K562 (cell line): ENCODE results near the gene NTF4. TPM values are rescaled to one million over a fixed set of nuclear protein-coding genes. Genes with fewer than 3 reads are reported as not detected.

Source experiments
- CC2D1A ChIP-seq: fragments of 450-650 bp; IDR thresholded peaks from 2 replicates; pipeline ENCODE4 v1.6.1; 2017; ENCODE audit warnings: mild to moderate bottlenecking
- E2F8 ChIP-seq: fragments of 450-650 bp; IDR thresholded peaks from 2 replicates; pipeline ENCODE4 v1.7.1; 2018; ENCODE audit warnings: mild to moderate bottlenecking, low read depth; ENCODE audit not compliant: partially characterized antibody
- ERF ChIP-seq: fragments of 450-650 bp; formaldehyde crosslinking; IDR thresholded peaks from 2 replicates; pipeline ENCODE4 v1.4.0; 2020; ENCODE audit warnings: mild to moderate bottlenecking, mixed read lengths
- ETV6 ChIP-seq, 3 experiments: fragments of 150-350 bp in 1 of 3; sonication (generic) in 1 of 3; formaldehyde crosslinking in 1 of 3; IDR thresholded peaks; 2 replicates each; pipeline versions ENCODE4 v1.6.1 to v1.8.0; 2014 to 2022; ENCODE audit warnings: borderline replicate concordance in 2 of 3, low read depth in 2 of 3, antibody characterized with exemption in 1 of 3, low read length in 1 of 3, mild to moderate bottlenecking in 1 of 3, missing genetic modification reagents in 1 of 3
- GATA2 ChIP-seq: sonication (generic); formaldehyde crosslinking; IDR thresholded peaks from 2 replicates; pipeline ENCODE4 v1.4.0; 2020; ENCODE audit warnings: mild to moderate bottlenecking, missing genetic modification reagents
- GATAD2B ChIP-seq: fragments of 450-650 bp; IDR thresholded peaks from 2 replicates; pipeline ENCODE4 v1.6.1; 2017; ENCODE audit warnings: mild to moderate bottlenecking, borderline replicate concordance
- GTF2E2 ChIP-seq: fragments of 200-800 bp; sonication (Bioruptor generic); IDR thresholded peaks from 2 replicates; pipeline ENCODE4 v1.6.1; 2016; ENCODE audit warnings: missing genetic modification characterization, missing compliant biosample characterization
- HOMEZ ChIP-seq: fragments of 250-450 bp; sonication (Bioruptor Pico); IDR thresholded peaks from 2 replicates; pipeline ENCODE4 v1.4.0; 2020; ENCODE audit warnings: mild to moderate bottlenecking, moderate library complexity
- ILF3 ChIP-seq: fragments of 450-650 bp; IDR thresholded peaks from 2 replicates; pipeline ENCODE4 v1.6.1; 2018; ENCODE audit warnings: antibody characterized with exemption, mild to moderate bottlenecking, moderate library complexity, borderline replicate concordance
- L3MBTL2 ChIP-seq: fragments of 450-650 bp; IDR thresholded peaks from 2 replicates; pipeline ENCODE4 v1.6.1; 2016; ENCODE audit warnings: mild to moderate bottlenecking, moderate library complexity
- PCBP1 ChIP-seq: fragments of 200-400 bp; formaldehyde crosslinking; IDR thresholded peaks from 2 replicates; pipeline ENCODE4 v1.6.1; 2018; ENCODE audit warnings: mild to moderate bottlenecking, low read depth, low read length; ENCODE audit not compliant: poor library complexity, severe bottlenecking
- PCBP2 ChIP-seq: fragments of 200-400 bp; formaldehyde crosslinking; IDR thresholded peaks from 2 replicates; pipeline ENCODE4 v1.6.1; 2018; ENCODE audit warnings: low read length, low read depth, mild to moderate bottlenecking, moderate library complexity; ENCODE audit not compliant: poor library complexity, severe bottlenecking
- RUNX1 ChIP-seq: sonication (generic); IDR thresholded peaks from 2 replicates; pipeline ENCODE4 v1.6.1; 2016; ENCODE audit warnings: antibody characterized with exemption, low read depth
- TAF15 ChIP-seq: fragments of 200-400 bp; formaldehyde crosslinking; IDR thresholded peaks from 2 replicates; pipeline ENCODE4 v1.6.1; 2017; ENCODE audit warnings: mild to moderate bottlenecking, low read depth, low read length, moderate library complexity
- TCF7L2 ChIP-seq: fragments of 150-350 bp; IDR thresholded peaks from 2 replicates; pipeline ENCODE4 v1.6.1; 2016; ENCODE audit warnings: low read depth, mild to moderate bottlenecking, low read length, moderate library complexity
- TCFL5 ChIP-seq: fragments of 250-450 bp; sonication (Bioruptor Pico); conservative IDR thresholded peaks from 2 replicates; pipeline ENCODE4 v1.6.1; 2021; ENCODE audit warnings: mild to moderate bottlenecking, moderate library complexity, matching md5 sums
- U2AF1 ChIP-seq: fragments of 200-400 bp; formaldehyde crosslinking; optimal IDR thresholded peaks from 2 replicates; pipeline ENCODE3; 2017; ENCODE audit warnings: mild to moderate bottlenecking, low read depth, low read length, moderate library complexity
- ZC3H8 ChIP-seq: fragments of 450-650 bp; IDR thresholded peaks from 2 replicates; pipeline ENCODE4 v1.6.1; 2017
- ZNF143 ChIP-seq: sonication (generic); formaldehyde crosslinking; IDR thresholded peaks from 2 replicates; pipeline ENCODE4 v1.9.0; 2022; ENCODE audit warnings: mild to moderate bottlenecking, missing genetic modification reagents
- ZNF277 ChIP-seq: fragments of 250-450 bp; sonication (Bioruptor Pico); IDR thresholded peaks from 2 replicates; pipeline ENCODE4 v1.8.0; 2022; ENCODE audit warnings: inconsistent platforms, mild to moderate bottlenecking, moderate library complexity, borderline replicate concordance
- ZNF384 ChIP-seq: IDR thresholded peaks from 2 replicates; pipeline ENCODE4 v1.6.1; 2012; ENCODE audit warnings: low read depth, low read length, improper control_type of control experiment
- ZNF507 ChIP-seq: conservative IDR thresholded peaks from 2 replicates; pipeline ENCODE4 v1.6.1; 2017; ENCODE audit warnings: missing genetic modification characterization, missing compliant biosample characterization
- polyA plus RNA-seq, 8 experiments: library from polyadenylated mRNA; depleted of rRNA in 4 of 8; stranded (reverse) in 5 of 8; unstranded in 3 of 8; fragments of >200 nt; fragmentation: Nextera tagmentation in 2 of 8; fragmentation: Illumina TruSeq in 1 of 8; extraction: Ambion mirVana in 2 of 8; extraction: Trizol in 1 of 8; gene quantifications; 2 replicates each; pipeline versions ENCODE4 v1.2.1 to v1.2.3, GENCODE V29; 2011 to 2014; ENCODE audit warnings: inconsistent platforms in 1 of 8, missing spikeins in 1 of 8
- total RNA-seq, 7 experiments: library from RNA; depleted of rRNA in 6 of 7; stranded (reverse); fragments of >200 nt in 6 of 7; fragmentation: Illumina TruSeq in 2 of 7; extraction: Trizol in 2 of 7; gene quantifications; 2 replicates each; pipeline versions ENCODE4 v1.2.1 to v1.2.3, GENCODE V29; 2011 to 2021; ENCODE audit warnings: low replicate concordance in 1 of 7

NTF4 gene
- total and polyA plus RNA-seq, 9 of the 15 experiments (the other 6 are each of a cell fraction or from before 2014, with no cell fraction given) = not detected

- TF ChIP-seq ZNF277 (CRISPR knock-in tag) (no peak), TCF7L2 (no peak), TCFL5 (CRISPR knock-in tag) (no peak), RUNX1 (no peak), GATAD2B (peak; percentile 95), ERF (CRISPR knock-in tag) (0 out of 2 replicates have a peak, but pooled peaks have one; percentile 33), ZC3H8 (no peak), CC2D1A (no peak), PCBP2 (no peak), U2AF1 (no peak), ETV6 (IDR thresholded peaks at IDR 0.05; ENCODE audit: borderline replicate concordance in 1 of 2, low read depth in 2 of 2, low read length in 1 of 2) (no peak), ETV6 (CRISPR knock-in tag; IDR thresholded peaks at IDR 0.05; ENCODE audit: borderline replicate concordance) (no peak), E2F8 (no peak), ZNF384 (no peak), ILF3 (no peak), ZNF507 (tag) (no peak), PCBP1 (no peak), L3MBTL2 (peak; percentile 96), GATA2 (CRISPR knock-in tag) (no peak), TAF15 (no peak), GTF2E2 (tag) (no peak), ZNF143 (no peak; the same call in 1 of the 2 replicates), HOMEZ (CRISPR knock-in tag) (no peak)
These were observed 49.4 kb upstream of the NTF4 start, which contains the start of gene LIN7B (continued) for GRCh38 chr19:49113762-49114629.
